Measurements from ENCODE around the gene ENO2. TPM values are rescaled to one million over a fixed set of nuclear protein-coding genes. Genes with fewer than 3 reads are reported as not detected.

ENO2 gene
- total RNA-seq, 1 experiment from 2014 or later, result 33.5 TPM

- no TSS peak for BruUV-seq (replicated peaks)
Observed at GRCh38 chr12:6923851-6924250, 9.5 kb downstream of the ENO2 start.

GRCh38 chr12:6925239-6925539 is 10.8 kb downstream of the ENO2 start:
- Histone ChIP-seq H3K4me1 (ENCODE audit: control insufficient read depth, insufficient read depth, low read length) (peaks cover 30% of the 10 kb centered on the region), H3K36me3 (ENCODE audit: control insufficient read depth, insufficient read depth, low read length) (no peaks in the 10 kb centered on the region; the same call in 1 of the 2 replicates), H3K27ac (ENCODE audit: low read length) (peak overlapping the region; percentile 96), H3K9me3 (ENCODE audit: control insufficient read depth, insufficient read depth, low read depth, low read length) (no peaks in the 10 kb centered on the region), H3K4me3 (ENCODE audit: low read depth in 2 of 2, low read length in 2 of 2) (peak overlapping the region in 1 of 2 experiments; percentile 57; a peak in 2 of 4 replicates), H3K27me3 (ENCODE audit: control insufficient read depth, insufficient read depth, low read length) (no peaks in the 10 kb centered on the region)
- intact Hi-C loops (cut with micrococcal nuclease; ENCODE audit: unreplicated experiment) (no loop called here), in situ Hi-C loops (cut with HindIII; ENCODE audit: low pct_unique_long_range_greater_than_20kb, low sequenced_read_pairs) (no loop called here)
- DNase-seq (ENCODE audit: low read depth, low spot score) (no peak), ATAC-seq (peak; percentile 2; the same call in 1 of the 2 replicates)
- no peak for TF ChIP-seq REST (IDR thresholded peaks at IDR 0.05; ENCODE audit: insufficient read depth in 1 of 2, low read depth in 2 of 2, low read length in 1 of 2)
- TF ChIP-seq POLR2AphosphoS5 (IDR thresholded peaks at IDR 0.05; ENCODE audit: low read depth, low read length), result no peak
- TF ChIP-seq TCF7L2 (IDR thresholded peaks at IDR 0.05; ENCODE audit: low read depth, low read length), result no peak
- no peak for TF ChIP-seq SIN3A (IDR thresholded peaks at IDR 0.05; ENCODE audit: borderline replicate concordance, insufficient read depth, low read depth, low read length)
- no peak for TF ChIP-seq CTCF (IDR thresholded peaks at IDR 0.05)
- ChIA-PET POLR2A (interaction anchor here (0.6 to 1.3 kb wide), 4 partner anchors 13 to 236 kb away, joined by 3 to 9 read pairs (median 4); partner anchors contain the start of genes C12orf57 and RNU7-1), CTCF (interaction anchor here (0.8 to 1.1 kb wide), 2 partner anchors 12 to 13 kb away, joined by 3 read pairs; no protein-coding TSS in a partner anchor)
- BruUV-seq (replicated peaks), result no TSS peak

More at GRCh38 chr12:6923851-6924250, 9.5 kb downstream of the ENO2 start:
- ChIA-PET POLR2A (interaction anchor here (0.5 kb wide), 1 partner anchor 17 kb away, joined by 9 read pairs; no protein-coding TSS in a partner anchor), CTCF (no interaction called here)
- no peak for ATAC-seq
- peak overlapping the region; percentile 96; the same call in 1 of the 2 replicates for H3K27ac ChIP-seq (ENCODE audit: low read length)
- no peak for DNase-seq (ENCODE audit: low read depth, low spot score)
- peaks cover 26% of the 10 kb centered on the region for H3K4me1 ChIP-seq (ENCODE audit: control insufficient read depth, insufficient read depth, low read length)
- TF ChIP-seq CTCF (IDR thresholded peaks at IDR 0.05), result no peak
- TF ChIP-seq REST (IDR thresholded peaks at IDR 0.05; ENCODE audit: insufficient read depth in 1 of 2, low read depth in 2 of 2, low read length in 1 of 2), result no peak
- TF ChIP-seq POLR2AphosphoS5 (IDR thresholded peaks at IDR 0.05; ENCODE audit: low read depth, low read length), result no peak
- no peak for TF ChIP-seq TCF7L2 (IDR thresholded peaks at IDR 0.05; ENCODE audit: low read depth, low read length)
- TF ChIP-seq SIN3A (IDR thresholded peaks at IDR 0.05; ENCODE audit: borderline replicate concordance, insufficient read depth, low read depth, low read length), result no peak
- H3K9me3 ChIP-seq (ENCODE audit: control insufficient read depth, insufficient read depth, low read depth, low read length), result no peaks in the 10 kb centered on the region
- no peaks in the 10 kb centered on the region for H3K27me3 ChIP-seq (ENCODE audit: control insufficient read depth, insufficient read depth, low read length)
- in situ Hi-C loops (cut with HindIII; ENCODE audit: low pct_unique_long_range_greater_than_20kb, low sequenced_read_pairs), result no loop called here
- H3K36me3 ChIP-seq (ENCODE audit: control insufficient read depth, insufficient read depth, low read length), result no peaks in the 10 kb centered on the region; the same call in 1 of the 2 replicates
- intact Hi-C loops (cut with micrococcal nuclease; ENCODE audit: unreplicated experiment), result no loop called here
- H3K4me3 ChIP-seq (ENCODE audit: low read depth in 2 of 2, low read length in 2 of 2), result no peak overlapping the region
